Mammary epithelial cell (primary cell): ENCODE measurements around the gene LRRN2.

Experiments
- CTCF ChIP-seq, 2 donors: IDR thresholded peaks in 1 of 2; conservative IDR thresholded peaks in 1 of 2; 2 replicates each; pipeline ENCODE4 v1.5.1; 2011 to 2012; ENCODE audit warnings: inconsistent platforms in 2 of 2, low read length in 2 of 2, mild to moderate bottlenecking in 2 of 2, control low read depth in 1 of 2, low read depth in 1 of 2; ENCODE audit not compliant: insufficient read depth in 1 of 2; ENCODE audit errors: extremely low read depth in 1 of 2
- EZH2 ChIP-seq: IDR thresholded peaks from 2 replicates; pipeline ENCODE4 v1.6.1; 2012; ENCODE audit warnings: low read length, inconsistent platforms, borderline replicate concordance

GRCh38 chr1:204678721-204679475 is 6.6 kb downstream of the LRRN2 start:
- TF ChIP-seq CTCF (conservative IDR thresholded peaks at IDR 0.05 in 1 of 2, IDR thresholded peaks at IDR 0.05 in 1 of 2; ENCODE audit: extremely low read depth in 1 of 2, insufficient read depth in 1 of 2, low read depth in 1 of 2, low read length in 2 of 2) = no peak
- no peak for TF ChIP-seq EZH2
